SHP77 (cell line): Measurements from ENCODE around the gene RAX2.

Experiments
- DNase-seq, 2 experiments: peaks; one replicate each; lab custom pipeline; 2025; lab: John Stamatoyannopoulos, UW

Gene RAX2

GRCh38 chr19:3725640-3726310 is 46.3 kb downstream of the RAX2 start:
- DNase-seq, result no peak

DNA sequence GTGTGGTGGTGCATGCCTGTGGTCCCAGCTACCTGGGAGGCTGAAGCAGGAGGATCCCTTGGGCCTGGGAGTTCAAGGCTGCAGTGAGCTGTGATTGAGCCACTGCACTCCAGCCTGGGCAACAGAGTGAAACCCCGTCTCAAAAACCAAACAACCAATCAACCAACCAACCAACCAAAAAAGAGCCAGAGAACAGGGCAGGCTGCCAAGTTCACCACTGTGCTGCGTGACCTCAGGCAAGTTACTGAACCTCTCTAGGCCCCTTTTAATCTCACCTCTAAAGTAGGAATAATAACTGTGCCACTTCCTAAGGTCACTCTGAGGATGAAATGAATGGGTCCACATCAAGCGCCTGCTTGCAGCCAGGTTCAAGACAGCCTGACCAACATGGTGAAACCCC is 46.9 kb downstream of the RAX2 start:
- DNase-seq, result no peak

DNA sequence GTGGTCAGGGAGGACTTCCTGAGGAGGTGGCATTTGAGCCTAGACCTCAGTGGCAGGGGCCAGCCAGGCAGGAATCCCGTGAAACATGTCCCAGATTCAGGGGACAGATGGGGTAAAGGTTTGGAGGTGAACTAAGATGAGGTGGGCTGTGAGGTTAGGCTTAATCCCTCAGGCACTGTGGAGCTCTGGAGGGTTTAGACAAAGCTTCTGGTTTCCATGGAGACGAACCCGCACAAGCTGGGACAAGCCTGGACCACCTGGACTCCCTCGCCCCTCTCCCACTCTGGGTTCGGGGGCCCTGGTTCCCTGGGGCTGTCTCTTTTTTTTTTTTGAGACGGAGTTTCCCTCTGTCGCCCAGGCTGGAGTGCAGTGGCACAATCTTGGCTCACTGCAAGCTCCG is 48.1 kb downstream of the RAX2 start:
- no peak for DNase-seq

GRCh38 chr19:3723110-3723488 is 48.9 kb downstream of the RAX2 start:
- DNase-seq, result no peak

GRCh38 chr19:3722443-3723109 is 49.5 kb downstream of the RAX2 start:
- DNase-seq, result no peak

- DNase-seq, result no peak
Observed at GRCh38 chr19:3721887-3722442, 50.1 kb downstream of the RAX2 start.

DNA sequence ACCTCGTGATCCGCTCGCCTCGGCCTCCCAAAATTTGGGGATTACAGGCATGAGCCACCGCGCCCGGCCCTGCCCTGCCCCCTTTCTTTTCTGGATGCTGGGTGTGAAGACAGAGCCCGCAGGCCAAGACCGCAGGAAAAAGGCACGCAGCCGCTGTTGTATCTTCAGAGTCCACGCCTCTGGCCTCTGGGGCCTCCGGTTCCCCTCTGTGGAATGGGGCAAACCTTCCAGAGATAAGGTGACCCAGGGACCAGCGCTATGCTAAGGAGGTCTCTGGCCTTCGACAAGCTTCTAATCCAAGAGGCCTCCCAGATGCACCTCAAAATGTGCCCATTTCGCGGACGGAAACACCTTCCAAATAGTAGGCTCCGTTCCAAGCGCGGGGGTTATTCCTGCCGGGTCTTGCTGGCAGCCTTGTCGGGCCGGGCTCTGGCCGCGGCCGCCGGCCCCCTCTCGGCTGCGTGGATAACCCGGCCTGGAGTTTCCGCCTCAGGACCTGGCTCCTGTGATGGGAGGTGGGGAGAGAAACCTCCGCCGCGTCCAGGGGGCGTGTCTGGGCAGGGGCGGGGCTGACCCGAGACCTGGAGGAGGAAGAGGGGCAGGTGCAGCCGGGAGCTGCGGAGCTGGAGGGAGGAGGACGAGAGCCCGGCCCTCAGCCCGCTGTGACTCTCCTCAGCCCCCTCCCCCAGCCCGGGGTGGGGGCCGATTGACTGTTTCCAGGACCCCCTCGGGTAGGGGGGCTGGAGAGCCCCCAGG is 50.7 kb downstream of the RAX2 start:
- DNase-seq, result peak; percentile 70 to 82

DNA sequence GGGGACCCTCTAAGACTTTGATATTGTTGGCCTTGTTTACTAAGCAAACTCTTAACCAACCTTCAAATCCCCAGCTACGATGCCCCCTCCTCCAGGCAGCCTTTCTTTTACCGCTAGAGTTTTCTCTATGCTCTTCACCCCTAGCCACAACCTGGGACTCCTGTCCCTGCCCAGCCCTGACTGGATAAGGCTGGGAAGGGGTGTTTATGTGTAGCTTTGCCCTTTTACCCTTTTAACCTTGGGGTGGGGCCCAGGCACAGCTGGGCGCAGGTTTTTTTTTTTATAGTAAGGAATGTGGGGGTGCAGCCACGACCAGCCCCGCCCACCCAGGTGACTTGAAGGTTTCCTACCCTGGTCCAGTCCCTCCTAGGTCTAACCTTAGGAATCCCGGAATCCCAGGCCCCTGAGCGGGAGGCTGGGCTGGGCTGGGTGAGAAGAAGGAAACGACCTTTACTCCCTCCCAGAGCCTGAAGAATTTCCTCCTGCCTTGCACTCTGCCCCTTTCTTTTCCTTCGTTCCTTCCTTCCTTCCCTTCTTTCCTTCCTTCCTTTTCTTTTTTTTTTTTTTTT is 51.6 kb downstream of the RAX2 start:
- DNase-seq, result no peak

DNA sequence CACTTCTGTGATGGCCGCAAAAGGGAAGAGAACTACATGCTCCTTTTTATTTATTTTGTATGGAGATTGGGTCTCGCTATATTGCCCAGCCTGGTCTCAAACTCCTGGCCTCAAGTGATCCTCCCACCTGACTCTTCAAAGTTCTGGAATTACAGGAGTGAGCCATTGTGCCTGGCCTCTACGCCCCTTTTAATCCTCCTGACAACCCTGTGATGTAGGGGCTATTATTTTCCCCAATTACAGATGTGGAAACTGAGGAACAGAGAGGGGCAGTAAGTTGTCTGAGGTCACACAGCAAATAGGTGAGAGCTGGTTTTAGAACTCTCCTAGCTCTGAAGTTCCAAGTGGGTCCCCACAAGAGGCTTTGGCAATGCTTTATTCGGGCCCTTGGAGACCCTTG is 52.2 kb downstream of the RAX2 start:
- DNase-seq, result no peak
